ENCODE results near the gene FKBP15.
"Not testable (repeated sequence)": the region's sequence is repeated elsewhere in the genome, so short reads cannot be mapped to it uniquely, and the experiment has no call there.

The FKBP15 gene

GRCh38 chr9:113235701-113236255, 14.7 kb upstream of the FKBP15 start:
- DNase-seq (ENCODE audit: low read depth), result not testable (repeated sequence)

GRCh38 chr9:113231701-113232100, 10.6 kb upstream of the FKBP15 start:
- DNase-seq (ENCODE audit: low read depth), result no peak

GRCh38 chr9:113228130-113228665, 7.1 kb upstream of the FKBP15 start:
- no peak for DNase-seq (ENCODE audit: low read depth)

- DNase-seq (ENCODE audit: low read depth), result no peak
Measured at GRCh38 chr9:113227436-113227835, 6.4 kb upstream of the FKBP15 start.

GRCh38 chr9:113223963-113224362, 2.9 kb upstream of the FKBP15 start:
- no peak for DNase-seq (ENCODE audit: low read depth)

- no peak for DNase-seq (ENCODE audit: low read depth)
Measured at GRCh38 chr9:113222482-113222841, 1.4 kb upstream of the FKBP15 start.

GRCh38 chr9:113221800-113222481, 864 bp upstream of the FKBP15 start:
- no peak for DNase-seq (ENCODE audit: low read depth)

GRCh38 chr9:113220467-113221002, 542 bp downstream of the FKBP15 start:
- no peak for DNase-seq (ENCODE audit: low read depth)

- DNase-seq (ENCODE audit: low read depth), result no peak
Measured at GRCh38 chr9:113219969-113220368, 1.1 kb downstream of the FKBP15 start.

- no peak for DNase-seq (ENCODE audit: low read depth)
Measured at GRCh38 chr9:113219186-113219936, 1.7 kb downstream of the FKBP15 start.

GRCh38 chr9:113216406-113216805, 4.7 kb downstream of the FKBP15 start:
- DNase-seq (ENCODE audit: low read depth), result no peak

- DNase-seq (ENCODE audit: low read depth), result no peak
Measured at GRCh38 chr9:113215132-113215531, 5.9 kb downstream of the FKBP15 start.

- no peak for DNase-seq (ENCODE audit: low read depth)
Measured at GRCh38 chr9:113210815-113211214, 10.3 kb downstream of the FKBP15 start.

GRCh38 chr9:113205861-113206260, 15.2 kb downstream of the FKBP15 start:
- no peak for DNase-seq (ENCODE audit: low read depth)

- no peak for DNase-seq (ENCODE audit: low read depth)
Measured at GRCh38 chr9:113205432-113205831, 15.6 kb downstream of the FKBP15 start.

- DNase-seq (ENCODE audit: low read depth), result no peak
Measured at GRCh38 chr9:113199683-113200329, 21.3 kb downstream of the FKBP15 start.

GRCh38 chr9:113192455-113192854, 28.6 kb downstream of the FKBP15 start:
- DNase-seq (ENCODE audit: low read depth), result no peak

- DNase-seq (ENCODE audit: low read depth), result no peak
Measured at GRCh38 chr9:113187929-113188595, 33.0 kb downstream of the FKBP15 start.

GRCh38 chr9:113186137-113186755, 34.8 kb downstream of the FKBP15 start:
- DNase-seq (ENCODE audit: low read depth), result no peak

- DNase-seq (ENCODE audit: low read depth), result no peak
Measured at GRCh38 chr9:113185271-113185670, 35.8 kb downstream of the FKBP15 start.

- no peak for DNase-seq (ENCODE audit: low read depth)
Measured at GRCh38 chr9:113184539-113184938, 36.5 kb downstream of the FKBP15 start.
